GM23338 (cell line): ENCODE measurements around the gene BCAS3. TPM values are rescaled to one million over a fixed set of nuclear protein-coding genes. Genes with fewer than 3 reads are reported as not detected.

ENCODE experiments used
- ATAC-seq: fragments of 200-7000 bp; cut with Tn5 transposase; 3 replicates; pipeline ENCODE4 v1.9.1; 2020
- DNase-seq: peaks from one replicate; pipeline ENCODE4 v3.0.0-alpha.2; 2015; ENCODE audit warnings: low spot score
- H2AFZ ChIP-seq: fragments of 200-600 bp; sonication (generic); 2 replicates; pipeline ENCODE4 v1.8.0; 2016; ENCODE audit warnings: antibody characterized with exemption, mild to moderate bottlenecking, moderate library complexity
- H3F3A ChIP-seq: fragments of 200-600 bp; sonication (generic); replicated peaks from 2 replicates; pipeline ENCODE4 v1.8.0; 2017; ENCODE audit warnings: antibody characterized with exemption, mixed run types, low read depth
- H3K27ac ChIP-seq: fragments of 200-600 bp; sonication (generic); 2 replicates; pipeline ENCODE4 v1.6.1; 2016; ENCODE audit warnings: low read depth
- H3K27me3 ChIP-seq: fragments of 200-600 bp; sonication (generic); 2 replicates; pipeline ENCODE4 v1.8.0; 2016; ENCODE audit warnings: mild to moderate bottlenecking, mixed run types, moderate library complexity; ENCODE audit not compliant: insufficient read depth
- H3K36me3 ChIP-seq: fragments of 200-600 bp; sonication (generic); 2 replicates; pipeline ENCODE4 v1.8.0; 2016; ENCODE audit warnings: mild to moderate bottlenecking; ENCODE audit not compliant: insufficient read depth
- H3K4me1 ChIP-seq: fragments of 200-600 bp; sonication (generic); 2 replicates; pipeline ENCODE4 v1.8.0; 2016; ENCODE audit warnings: mild to moderate bottlenecking, moderate library complexity; ENCODE audit not compliant: insufficient read depth
- H3K4me2 ChIP-seq: fragments of 200-600 bp; sonication (generic); 2 replicates; pipeline ENCODE4 v1.7.1; 2017; ENCODE audit warnings: mixed run types
- H3K4me3 ChIP-seq: fragments of 200-600 bp; sonication (generic); 2 replicates; pipeline ENCODE4 v1.6.1; 2016; ENCODE audit warnings: mixed run types
- H3K79me2 ChIP-seq: fragments of 200-600 bp; sonication (generic); replicated peaks from 2 replicates; pipeline ENCODE4 v1.8.0; 2017; ENCODE audit warnings: mild to moderate bottlenecking; ENCODE audit not compliant: insufficient read depth
- H3K9me2 ChIP-seq: fragments of 200-600 bp; sonication (generic); 2 replicates; pipeline ENCODE4 v1.8.0; 2017; ENCODE audit not compliant: insufficient read depth
- H4K20me1 ChIP-seq: fragments of 200-600 bp; sonication (generic); replicated peaks from 2 replicates; pipeline ENCODE4 v1.8.0; 2017; ENCODE audit warnings: mild to moderate bottlenecking; ENCODE audit not compliant: insufficient read depth
- H3K27ac Mint-ChIP-seq: 2 replicates; pipeline ENCODE4 v1.8.0; 2020; ENCODE audit warnings: inconsistent platforms, mild to moderate bottlenecking, moderate library complexity, mixed read lengths
- H3K27me3 Mint-ChIP-seq: 3 replicates; pipeline ENCODE4 v1.8.0; 2022; ENCODE audit warnings: low read depth, mild to moderate bottlenecking, moderate library complexity, mixed read lengths, inconsistent platforms; ENCODE audit not compliant: insufficient read depth, poor library complexity
- H3K36me3 Mint-ChIP-seq: 3 replicates; pipeline ENCODE4 v1.8.0; 2021; ENCODE audit warnings: low read depth, mild to moderate bottlenecking, inconsistent platforms, moderate library complexity, mixed read lengths
- H3K4me1 Mint-ChIP-seq: 3 replicates; pipeline ENCODE4 v1.8.0; 2020; ENCODE audit warnings: mild to moderate bottlenecking, inconsistent platforms, mixed read lengths
- H3K4me3 Mint-ChIP-seq: 3 replicates; pipeline ENCODE4 v1.8.0; 2021; ENCODE audit warnings: moderate library complexity, mild to moderate bottlenecking, inconsistent platforms, mixed read lengths
- H3K9me3 Mint-ChIP-seq: 3 replicates; pipeline ENCODE4 v1.8.0; 2020; ENCODE audit warnings: moderate library complexity, mild to moderate bottlenecking, inconsistent platforms, mixed read lengths
- CREB1 ChIP-seq: fragments of 250-450 bp; sonication (Bioruptor Pico); IDR thresholded peaks from 2 replicates; pipeline ENCODE4 v1.5.0; 2020; ENCODE audit warnings: low read depth, mild to moderate bottlenecking, moderate library complexity
- NANOG ChIP-seq: IDR thresholded peaks from 2 replicates; pipeline ENCODE4 v1.6.1; 2016; ENCODE audit warnings: antibody characterized with exemption, borderline replicate concordance
- ZNF114 ChIP-seq: fragments of 250-450 bp; sonication (Bioruptor Pico); IDR thresholded peaks from 2 replicates; pipeline ENCODE4 v1.5.0; 2020; ENCODE audit warnings: mild to moderate bottlenecking, moderate library complexity
- ZNF331 ChIP-seq: fragments of 250-450 bp; sonication (Bioruptor Pico); IDR thresholded peaks from 2 replicates; pipeline ENCODE4 v1.5.0; 2020; ENCODE audit warnings: low read depth, mild to moderate bottlenecking, moderate library complexity
- polyA plus RNA-seq: library from polyadenylated mRNA; unstranded; fragments of >200 nt; fragmentation: Nextera tagmentation; extraction: Ambion mirVana; gene quantifications from 2 replicates; pipeline ENCODE4 v1.2.1, GENCODE V29; 2016
- total RNA-seq: library from RNA; depleted of rRNA; stranded (reverse); fragments of >200 nt; shearing (Covaris generic); gene quantifications from 2 replicates; pipeline ENCODE4 v1.2.3, GENCODE V29; 2014
- TF ChIP-seq, protein P1 (sequence below), 2 experiments: fragments of 200-600 bp in 1 of 2; sonication (generic) in 1 of 2; conservative IDR thresholded peaks; 2 replicates each; pipeline versions ENCODE4 v1.5.1 to v1.6.1; 2016 to 2017; ENCODE audit warnings: antibody characterized with exemption in 2 of 2, low read depth in 2 of 2, mild to moderate bottlenecking in 2 of 2, moderate library complexity in 1 of 2
- TF ChIP-seq, protein P2 (sequence below): fragments of 250-450 bp; sonication (Bioruptor Pico); IDR thresholded peaks from 2 replicates; pipeline ENCODE4 v1.5.0; 2020; ENCODE audit warnings: mild to moderate bottlenecking, moderate library complexity
- TF ChIP-seq, protein P3 (sequence below): IDR thresholded peaks from one replicate; pipeline ENCODE4 v1.6.1; 2018; ENCODE audit warnings: antibody characterized with exemption; ENCODE audit not compliant: unreplicated experiment

BCAS3 gene
- total and polyA plus RNA-seq, 2 experiments from 2014 or later: 8.2 to 28.0 TPM

DNA sequence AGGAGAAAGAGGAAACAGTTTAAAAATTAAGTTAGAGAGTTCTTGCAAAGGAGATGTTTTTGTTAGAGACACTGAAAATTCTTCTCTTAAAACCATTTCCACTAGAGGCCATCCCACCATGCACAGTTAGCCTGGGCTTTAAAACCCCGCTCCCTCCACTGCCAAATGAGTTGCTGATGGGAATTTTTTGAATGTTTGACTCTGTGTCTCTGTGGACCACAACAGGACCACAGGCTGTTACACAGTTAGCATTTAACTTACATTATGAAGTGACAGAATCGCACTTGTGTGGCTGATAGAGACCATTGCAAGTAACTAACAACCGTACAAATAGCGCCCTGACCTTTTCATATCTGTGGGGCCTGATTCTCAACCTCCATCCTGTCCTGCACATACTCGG lies 647.3 kb downstream of the BCAS3 start:
- no peak for DNase-seq
- Mint-ChIP-seq H3K27ac (no peak overlapping the region), H3K27me3 (no peaks in the 10 kb centered on the region), H3K36me3 (no peaks in the 10 kb centered on the region), H3K4me3 (no peak overlapping the region), H3K9me3 (no peaks in the 10 kb centered on the region), H3K4me1 (peaks cover 15% of the 10 kb centered on the region)
- H3K79me2 ChIP-seq: no peaks in the 10 kb centered on the region
- no peaks in the 10 kb centered on the region for H3K27me3 ChIP-seq
- no peak for TF ChIP-seq ZNF331 (CRISPR knock-in tag)
- H2AFZ ChIP-seq: no peak overlapping the region
- no peak overlapping the region for H3K4me2 ChIP-seq
- no peak overlapping the region for H3K4me3 ChIP-seq
- H3F3A ChIP-seq: no peaks in the 10 kb centered on the region
- H3K36me3 ChIP-seq: no peaks in the 10 kb centered on the region
- H3K27ac ChIP-seq: no peak overlapping the region
- peaks cover 6% of the 10 kb centered on the region; the same call in 1 of the 2 replicates for H3K4me1 ChIP-seq
- H3K9me2 ChIP-seq: no peaks in the 10 kb centered on the region; the same call in 1 of the 2 replicates
- ATAC-seq: no peak
- no peaks in the 10 kb centered on the region for H4K20me1 ChIP-seq

DNA sequence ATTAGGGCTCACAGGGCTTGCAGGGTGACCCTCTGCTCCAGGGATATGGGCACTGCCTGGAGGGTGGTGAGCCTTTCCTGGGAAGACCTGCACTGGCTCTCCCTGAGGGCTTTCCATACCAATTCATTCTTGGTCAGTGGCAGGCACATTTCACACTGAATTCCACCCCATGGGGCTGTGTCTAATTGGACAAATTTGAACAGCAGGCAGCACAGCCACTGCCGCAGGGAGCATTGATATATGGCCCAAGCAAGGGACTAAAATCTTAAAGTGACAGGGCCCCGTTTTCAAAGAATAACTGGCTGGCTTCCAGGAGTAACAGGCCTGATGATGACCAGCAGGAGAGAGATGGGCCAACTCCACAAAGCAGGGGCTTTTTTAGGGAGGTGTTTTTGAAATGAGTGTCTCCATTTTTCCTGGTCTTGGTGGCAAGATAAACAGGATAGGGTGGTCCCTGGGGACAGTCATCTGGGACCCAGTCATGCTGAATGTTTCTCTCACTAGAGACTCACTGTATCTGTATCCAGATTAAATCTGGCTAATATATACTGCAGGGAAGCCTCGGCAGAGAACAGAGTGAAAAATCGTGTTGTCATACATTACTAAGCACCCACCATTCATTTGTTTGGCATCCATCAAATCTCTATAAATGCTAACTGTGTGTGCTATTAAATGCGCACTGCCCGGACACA lies 647.9 kb downstream of the BCAS3 start:
- no peak for ATAC-seq
- TF ChIP-seq, protein P1, sequence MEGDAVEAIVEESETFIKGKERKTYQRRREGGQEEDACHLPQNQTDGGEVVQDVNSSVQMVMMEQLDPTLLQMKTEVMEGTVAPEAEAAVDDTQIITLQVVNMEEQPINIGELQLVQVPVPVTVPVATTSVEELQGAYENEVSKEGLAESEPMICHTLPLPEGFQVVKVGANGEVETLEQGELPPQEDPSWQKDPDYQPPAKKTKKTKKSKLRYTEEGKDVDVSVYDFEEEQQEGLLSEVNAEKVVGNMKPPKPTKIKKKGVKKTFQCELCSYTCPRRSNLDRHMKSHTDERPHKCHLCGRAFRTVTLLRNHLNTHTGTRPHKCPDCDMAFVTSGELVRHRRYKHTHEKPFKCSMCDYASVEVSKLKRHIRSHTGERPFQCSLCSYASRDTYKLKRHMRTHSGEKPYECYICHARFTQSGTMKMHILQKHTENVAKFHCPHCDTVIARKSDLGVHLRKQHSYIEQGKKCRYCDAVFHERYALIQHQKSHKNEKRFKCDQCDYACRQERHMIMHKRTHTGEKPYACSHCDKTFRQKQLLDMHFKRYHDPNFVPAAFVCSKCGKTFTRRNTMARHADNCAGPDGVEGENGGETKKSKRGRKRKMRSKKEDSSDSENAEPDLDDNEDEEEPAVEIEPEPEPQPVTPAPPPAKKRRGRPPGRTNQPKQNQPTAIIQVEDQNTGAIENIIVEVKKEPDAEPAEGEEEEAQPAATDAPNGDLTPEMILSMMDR (conservative IDR thresholded peaks at IDR 0.05; ENCODE audit: low read depth in 2 of 2): no peak
- TF ChIP-seq, protein P2, sequence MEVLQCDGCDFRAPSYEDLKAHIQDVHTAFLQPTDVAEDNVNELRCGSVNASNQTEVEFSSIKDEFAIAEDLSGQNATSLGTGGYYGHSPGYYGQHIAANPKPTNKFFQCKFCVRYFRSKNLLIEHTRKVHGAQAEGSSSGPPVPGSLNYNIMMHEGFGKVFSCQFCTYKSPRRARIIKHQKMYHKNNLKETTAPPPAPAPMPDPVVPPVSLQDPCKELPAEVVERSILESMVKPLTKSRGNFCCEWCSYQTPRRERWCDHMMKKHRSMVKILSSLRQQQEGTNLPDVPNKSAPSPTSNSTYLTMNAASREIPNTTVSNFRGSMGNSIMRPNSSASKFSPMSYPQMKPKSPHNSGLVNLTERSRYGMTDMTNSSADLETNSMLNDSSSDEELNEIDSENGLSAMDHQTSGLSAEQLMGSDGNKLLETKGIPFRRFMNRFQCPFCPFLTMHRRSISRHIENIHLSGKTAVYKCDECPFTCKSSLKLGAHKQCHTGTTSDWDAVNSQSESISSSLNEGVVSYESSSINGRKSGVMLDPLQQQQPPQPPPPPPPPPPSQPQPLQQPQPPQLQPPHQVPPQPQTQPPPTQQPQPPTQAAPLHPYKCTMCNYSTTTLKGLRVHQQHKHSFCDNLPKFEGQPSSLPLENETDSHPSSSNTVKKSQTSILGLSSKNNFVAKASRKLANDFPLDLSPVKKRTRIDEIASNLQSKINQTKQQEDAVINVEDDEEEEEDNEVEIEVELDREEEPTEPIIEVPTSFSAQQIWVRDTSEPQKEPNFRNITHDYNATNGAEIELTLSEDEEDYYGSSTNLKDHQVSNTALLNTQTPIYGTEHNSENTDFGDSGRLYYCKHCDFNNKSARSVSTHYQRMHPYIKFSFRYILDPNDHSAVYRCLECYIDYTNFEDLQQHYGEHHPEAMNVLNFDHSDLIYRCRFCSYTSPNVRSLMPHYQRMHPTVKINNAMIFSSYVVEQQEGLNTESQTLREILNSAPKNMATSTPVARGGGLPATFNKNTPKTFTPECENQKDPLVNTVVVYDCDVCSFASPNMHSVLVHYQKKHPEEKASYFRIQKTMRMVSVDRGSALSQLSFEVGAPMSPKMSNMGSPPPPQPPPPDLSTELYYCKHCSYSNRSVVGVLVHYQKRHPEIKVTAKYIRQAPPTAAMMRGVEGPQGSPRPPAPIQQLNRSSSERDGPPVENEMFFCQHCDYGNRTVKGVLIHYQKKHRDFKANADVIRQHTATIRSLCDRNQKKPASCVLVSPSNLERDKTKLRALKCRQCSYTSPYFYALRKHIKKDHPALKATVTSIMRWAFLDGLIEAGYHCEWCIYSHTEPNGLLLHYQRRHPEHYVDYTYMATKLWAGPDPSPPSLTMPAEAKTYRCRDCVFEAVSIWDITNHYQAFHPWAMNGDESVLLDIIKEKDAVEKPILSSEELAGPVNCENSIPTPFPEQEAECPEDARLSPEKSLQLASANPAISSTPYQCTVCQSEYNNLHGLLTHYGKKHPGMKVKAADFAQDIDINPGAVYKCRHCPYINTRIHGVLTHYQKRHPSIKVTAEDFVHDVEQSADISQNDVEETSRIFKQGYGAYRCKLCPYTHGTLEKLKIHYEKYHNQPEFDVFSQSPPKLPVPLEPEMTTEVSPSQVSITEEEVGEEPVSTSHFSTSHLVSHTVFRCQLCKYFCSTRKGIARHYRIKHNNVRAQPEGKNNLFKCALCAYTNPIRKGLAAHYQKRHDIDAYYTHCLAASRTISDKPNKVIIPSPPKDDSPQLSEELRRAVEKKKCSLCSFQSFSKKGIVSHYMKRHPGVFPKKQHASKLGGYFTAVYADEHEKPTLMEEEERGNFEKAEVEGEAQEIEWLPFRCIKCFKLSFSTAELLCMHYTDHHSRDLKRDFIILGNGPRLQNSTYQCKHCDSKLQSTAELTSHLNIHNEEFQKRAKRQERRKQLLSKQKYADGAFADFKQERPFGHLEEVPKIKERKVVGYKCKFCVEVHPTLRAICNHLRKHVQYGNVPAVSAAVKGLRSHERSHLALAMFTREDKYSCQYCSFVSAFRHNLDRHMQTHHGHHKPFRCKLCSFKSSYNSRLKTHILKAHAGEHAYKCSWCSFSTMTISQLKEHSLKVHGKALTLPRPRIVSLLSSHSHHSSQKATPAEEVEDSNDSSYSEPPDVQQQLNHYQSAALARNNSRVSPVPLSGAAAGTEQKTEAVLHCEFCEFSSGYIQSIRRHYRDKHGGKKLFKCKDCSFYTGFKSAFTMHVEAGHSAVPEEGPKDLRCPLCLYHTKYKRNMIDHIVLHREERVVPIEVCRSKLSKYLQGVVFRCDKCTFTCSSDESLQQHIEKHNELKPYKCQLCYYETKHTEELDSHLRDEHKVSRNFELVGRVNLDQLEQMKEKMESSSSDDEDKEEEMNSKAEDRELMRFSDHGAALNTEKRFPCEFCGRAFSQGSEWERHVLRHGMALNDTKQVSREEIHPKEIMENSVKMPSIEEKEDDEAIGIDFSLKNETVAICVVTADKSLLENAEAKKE (CRISPR knock-in tag): no peak
- TF ChIP-seq CREB1 (CRISPR knock-in tag) (no peak), ZNF114 (CRISPR knock-in tag) (no peak), NANOG (no peak)
- TF ChIP-seq, protein P3, sequence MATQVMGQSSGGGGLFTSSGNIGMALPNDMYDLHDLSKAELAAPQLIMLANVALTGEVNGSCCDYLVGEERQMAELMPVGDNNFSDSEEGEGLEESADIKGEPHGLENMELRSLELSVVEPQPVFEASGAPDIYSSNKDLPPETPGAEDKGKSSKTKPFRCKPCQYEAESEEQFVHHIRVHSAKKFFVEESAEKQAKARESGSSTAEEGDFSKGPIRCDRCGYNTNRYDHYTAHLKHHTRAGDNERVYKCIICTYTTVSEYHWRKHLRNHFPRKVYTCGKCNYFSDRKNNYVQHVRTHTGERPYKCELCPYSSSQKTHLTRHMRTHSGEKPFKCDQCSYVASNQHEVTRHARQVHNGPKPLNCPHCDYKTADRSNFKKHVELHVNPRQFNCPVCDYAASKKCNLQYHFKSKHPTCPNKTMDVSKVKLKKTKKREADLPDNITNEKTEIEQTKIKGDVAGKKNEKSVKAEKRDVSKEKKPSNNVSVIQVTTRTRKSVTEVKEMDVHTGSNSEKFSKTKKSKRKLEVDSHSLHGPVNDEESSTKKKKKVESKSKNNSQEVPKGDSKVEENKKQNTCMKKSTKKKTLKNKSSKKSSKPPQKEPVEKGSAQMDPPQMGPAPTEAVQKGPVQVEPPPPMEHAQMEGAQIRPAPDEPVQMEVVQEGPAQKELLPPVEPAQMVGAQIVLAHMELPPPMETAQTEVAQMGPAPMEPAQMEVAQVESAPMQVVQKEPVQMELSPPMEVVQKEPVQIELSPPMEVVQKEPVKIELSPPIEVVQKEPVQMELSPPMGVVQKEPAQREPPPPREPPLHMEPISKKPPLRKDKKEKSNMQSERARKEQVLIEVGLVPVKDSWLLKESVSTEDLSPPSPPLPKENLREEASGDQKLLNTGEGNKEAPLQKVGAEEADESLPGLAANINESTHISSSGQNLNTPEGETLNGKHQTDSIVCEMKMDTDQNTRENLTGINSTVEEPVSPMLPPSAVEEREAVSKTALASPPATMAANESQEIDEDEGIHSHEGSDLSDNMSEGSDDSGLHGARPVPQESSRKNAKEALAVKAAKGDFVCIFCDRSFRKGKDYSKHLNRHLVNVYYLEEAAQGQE: no peak
- H3K36me3 ChIP-seq: no peaks in the 10 kb centered on the region
- H3K9me2 ChIP-seq: no peaks in the 10 kb centered on the region; the same call in 1 of the 2 replicates
- no peaks in the 10 kb centered on the region for H3K27me3 Mint-ChIP-seq
- H3K27ac ChIP-seq: no peak overlapping the region
- H3K4me1 Mint-ChIP-seq: peaks cover 15% of the 10 kb centered on the region
- no peak overlapping the region for H2AFZ ChIP-seq
- no peak overlapping the region for H3K4me3 ChIP-seq
- peaks cover 6% of the 10 kb centered on the region; the same call in 1 of the 2 replicates for H3K4me1 ChIP-seq
- no peak overlapping the region for H3K27ac Mint-ChIP-seq
- H4K20me1 ChIP-seq: no peaks in the 10 kb centered on the region
- no peaks in the 10 kb centered on the region for H3K79me2 ChIP-seq
- no peak overlapping the region for H3K4me2 ChIP-seq
- DNase-seq: no peak
- no peaks in the 10 kb centered on the region for H3K36me3 Mint-ChIP-seq
- no peaks in the 10 kb centered on the region for H3F3A ChIP-seq
- H3K9me3 Mint-ChIP-seq: no peaks in the 10 kb centered on the region
- no peak overlapping the region for H3K4me3 Mint-ChIP-seq
- H3K27me3 ChIP-seq: no peaks in the 10 kb centered on the region
